Stimulated activated CD4-positive, alpha-beta T cell treated with anti-CD3 and anti-CD28 coated beads, Interleukin-15, amount 100 ng/mL, for 1 hour (primary cell): ENCODE data around the gene DTX2.
"Not testable (repeated sequence)": the region's sequence is repeated elsewhere in the genome, so short reads cannot be mapped to it uniquely, and the experiment has no call there.

Experiments
- DNase-seq, 2 donors: peaks; one replicate each; pipeline ENCODE4 v3.0.0-alpha.2; 2020; ENCODE audit warnings: low read depth in 1 of 2, low spot score in 1 of 2

DTX2 gene

DNA sequence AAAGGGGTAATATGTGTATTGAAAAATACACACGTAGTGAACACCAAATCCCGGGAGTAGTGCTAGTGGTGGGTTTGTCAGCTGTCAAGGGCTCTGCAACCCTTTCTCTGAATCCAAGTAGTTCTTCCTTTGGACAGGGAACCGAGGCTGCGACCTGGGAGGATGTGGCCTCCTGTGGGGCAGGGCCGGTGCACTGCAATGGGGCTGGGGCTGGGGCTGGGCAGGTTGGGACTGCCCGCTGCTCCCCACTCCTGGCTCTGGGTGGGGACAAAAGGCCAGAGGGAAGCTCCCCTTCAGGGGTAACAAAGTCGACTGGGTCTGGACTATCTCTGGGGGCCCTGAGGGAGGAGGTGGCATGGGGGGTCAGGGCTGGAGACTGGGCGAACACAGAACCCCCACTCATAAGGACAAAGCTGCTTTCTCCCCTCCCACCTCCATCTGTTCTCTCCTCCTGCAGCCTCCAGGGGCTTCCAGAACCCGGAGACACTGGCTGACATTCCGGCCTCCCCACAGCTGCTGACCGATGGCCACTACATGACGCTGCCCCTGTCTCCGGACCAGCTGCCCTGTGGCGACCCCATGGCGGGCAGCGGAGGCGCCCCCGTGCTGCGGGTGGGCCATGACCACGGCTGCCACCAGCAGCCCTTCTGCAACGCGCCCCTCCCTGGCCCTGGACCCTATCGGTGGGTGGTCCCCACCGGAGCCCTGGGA is 49.8 kb downstream of the DTX2 start:
- not testable (repeated sequence) for DNase-seq

- DNase-seq, result not testable (repeated sequence)
Observed at GRCh38 chr7:76511911-76512885, 50.7 kb downstream of the DTX2 start.

DNA sequence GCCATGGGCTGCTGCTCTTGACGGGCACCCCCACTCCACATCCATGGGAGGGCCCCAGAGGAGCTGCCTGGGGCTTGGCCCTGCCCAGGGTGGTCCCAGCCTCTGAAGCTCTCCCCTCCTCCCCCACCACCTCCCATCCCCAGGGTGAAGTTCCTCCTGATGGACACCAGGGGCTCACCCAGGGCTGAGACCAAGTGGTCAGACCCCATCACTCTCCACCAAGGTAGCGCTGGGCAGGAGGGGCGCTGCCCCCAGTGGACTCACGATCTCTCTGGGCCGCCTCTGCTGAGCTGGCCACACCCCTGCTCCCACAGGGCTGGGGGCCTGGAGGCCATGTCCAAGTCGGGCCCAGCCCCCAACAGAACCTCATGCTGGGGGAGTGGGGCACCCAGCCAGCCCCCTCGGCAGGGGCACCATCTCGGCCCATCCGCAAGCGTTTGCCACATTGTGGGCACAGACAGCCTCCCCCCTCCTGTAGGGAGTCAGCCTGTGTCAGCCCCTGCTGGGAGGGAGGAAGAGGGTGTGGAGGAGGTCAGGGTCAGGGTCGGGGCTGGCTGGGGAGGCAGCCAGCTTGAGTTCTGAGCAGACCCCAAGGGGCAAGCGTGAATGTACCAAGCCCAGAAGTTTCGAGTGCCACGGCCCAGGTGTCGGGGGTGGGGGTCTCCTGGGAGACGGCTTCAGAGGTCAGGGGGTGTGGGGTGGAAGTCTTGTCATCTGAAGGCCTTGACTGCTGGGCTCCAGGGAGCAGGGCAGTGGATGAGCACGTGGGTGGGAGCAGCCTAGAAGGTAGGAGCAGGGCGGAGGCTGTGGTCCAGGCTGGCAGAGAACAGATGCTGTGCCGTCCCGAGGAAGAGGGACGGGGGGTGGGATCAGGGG is 51.7 kb downstream of the DTX2 start:
- DNase-seq, result no peak

- no peak for DNase-seq
Observed at GRCh38 chr7:76513817-76514799, 52.6 kb downstream of the DTX2 start.

- no peak for DNase-seq
Observed at GRCh38 chr7:76514926-76515771, 53.6 kb downstream of the DTX2 start.

GRCh38 chr7:76515999-76516443 is 54.5 kb downstream of the DTX2 start:
- no peak for DNase-seq

DNA sequence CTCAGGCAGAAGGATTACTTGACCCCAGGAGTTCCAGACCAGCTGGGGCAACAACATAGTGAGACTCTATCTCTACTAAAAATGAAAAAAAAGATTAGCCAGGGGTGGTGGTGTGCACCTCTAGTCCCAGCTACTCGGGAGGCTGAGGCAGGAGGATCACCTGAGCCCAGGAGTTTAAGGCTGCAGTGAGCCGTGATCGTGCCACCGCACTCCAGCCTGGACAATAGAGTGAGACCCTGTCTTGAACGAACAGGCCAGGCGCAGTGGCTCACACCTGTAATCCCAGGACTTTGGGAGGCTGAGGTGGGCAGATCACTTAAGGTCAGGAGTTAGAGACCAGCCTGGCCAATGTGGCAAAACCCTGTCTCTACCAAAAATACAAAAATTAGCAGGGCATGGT is 55.4 kb downstream of the DTX2 start:
- not testable (repeated sequence) for DNase-seq

DNA sequence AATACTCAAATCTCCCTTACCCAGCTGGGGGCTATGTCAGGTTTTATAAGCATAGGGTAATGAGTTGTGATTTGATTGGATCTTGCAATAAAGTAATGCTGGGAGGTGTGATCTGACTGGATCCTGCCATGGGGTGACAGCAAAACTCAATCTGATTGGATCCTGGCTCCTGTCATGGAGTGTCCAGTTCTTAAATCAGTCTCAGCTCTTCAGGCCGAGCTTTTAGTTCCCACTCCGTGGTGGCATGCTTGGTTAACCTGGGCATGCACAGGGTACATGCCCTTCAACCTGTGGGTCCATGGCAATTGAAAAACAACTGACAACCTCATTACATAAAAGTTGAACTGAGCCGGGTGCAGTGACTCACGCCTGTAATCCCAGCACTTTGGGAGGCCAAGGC is 64.7 kb downstream of the DTX2 start:
- DNase-seq, result not testable (repeated sequence)

DNA sequence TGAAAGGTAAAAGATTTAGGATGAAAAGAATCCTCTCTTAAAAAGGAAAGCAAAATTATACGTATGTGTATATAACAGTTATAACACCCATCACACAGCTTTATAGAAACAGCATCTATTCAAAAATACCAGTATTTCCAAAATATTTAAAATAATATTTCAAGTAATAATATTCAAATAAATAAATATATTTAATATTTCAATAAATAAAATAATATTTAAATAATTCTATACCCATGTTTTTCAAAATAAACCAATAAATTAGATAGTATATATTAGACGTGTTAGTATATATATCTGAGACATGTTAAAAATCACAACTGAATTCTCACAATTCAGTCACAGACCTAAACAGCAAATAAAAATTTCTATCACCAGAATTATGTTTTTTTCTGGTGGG is 70.1 kb downstream of the DTX2 start:
- not testable (repeated sequence) for DNase-seq

DNA sequence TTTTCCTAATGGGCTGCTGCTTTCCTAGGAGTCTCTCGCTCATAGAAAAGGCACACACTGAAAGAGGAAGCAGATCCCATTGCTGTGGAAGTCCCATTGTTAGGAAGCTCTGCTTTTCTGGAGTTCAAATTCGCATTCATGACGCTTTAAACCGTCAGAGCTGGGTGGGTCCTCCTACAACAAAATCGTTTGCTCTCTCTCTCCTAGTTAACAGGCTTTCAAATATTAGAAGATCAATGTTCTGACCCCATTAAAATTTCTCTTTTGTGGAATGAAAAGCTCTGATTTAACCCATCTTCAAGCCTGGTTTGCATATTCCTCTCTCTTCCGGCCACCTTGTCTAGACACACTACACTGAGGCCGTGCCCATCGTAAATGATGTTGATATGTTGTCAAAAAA is 81.7 kb downstream of the DTX2 start, which contains the start of gene SPDYE16:
SPDYE16 (minus strand) TSS at position 101 of the 400 bp plus-strand sequence. CDS start 1,838 bp downstream, outside the sequence.
- not testable (repeated sequence) for DNase-seq

- peak; percentile 70 to 81 for DNase-seq
Observed at GRCh38 chr7:76549025-76549854, 87.7 kb downstream of the DTX2 start.

- DNase-seq, result not testable (repeated sequence)
Observed at GRCh38 chr7:76549855-76550248, 88.3 kb downstream of the DTX2 start.

- not testable (repeated sequence) for DNase-seq
Observed at GRCh38 chr7:76551992-76552391, 90.5 kb downstream of the DTX2 start.
